HG03280 (cell line): ENCODE data around the gene XXYLT1.
A peak's percentile ranks its signal among the peaks of the same experiment; 100 is the strongest.

Source experiments
- ATAC-seq: cut with Tn5 transposase; IDR thresholded peaks from one replicate; pipeline ENCODE4 v1.9.1; 2021; ENCODE audit warnings: mild to moderate bottlenecking, moderate library complexity; ENCODE audit not compliant: unreplicated experiment

The XXYLT1 gene

DNA sequence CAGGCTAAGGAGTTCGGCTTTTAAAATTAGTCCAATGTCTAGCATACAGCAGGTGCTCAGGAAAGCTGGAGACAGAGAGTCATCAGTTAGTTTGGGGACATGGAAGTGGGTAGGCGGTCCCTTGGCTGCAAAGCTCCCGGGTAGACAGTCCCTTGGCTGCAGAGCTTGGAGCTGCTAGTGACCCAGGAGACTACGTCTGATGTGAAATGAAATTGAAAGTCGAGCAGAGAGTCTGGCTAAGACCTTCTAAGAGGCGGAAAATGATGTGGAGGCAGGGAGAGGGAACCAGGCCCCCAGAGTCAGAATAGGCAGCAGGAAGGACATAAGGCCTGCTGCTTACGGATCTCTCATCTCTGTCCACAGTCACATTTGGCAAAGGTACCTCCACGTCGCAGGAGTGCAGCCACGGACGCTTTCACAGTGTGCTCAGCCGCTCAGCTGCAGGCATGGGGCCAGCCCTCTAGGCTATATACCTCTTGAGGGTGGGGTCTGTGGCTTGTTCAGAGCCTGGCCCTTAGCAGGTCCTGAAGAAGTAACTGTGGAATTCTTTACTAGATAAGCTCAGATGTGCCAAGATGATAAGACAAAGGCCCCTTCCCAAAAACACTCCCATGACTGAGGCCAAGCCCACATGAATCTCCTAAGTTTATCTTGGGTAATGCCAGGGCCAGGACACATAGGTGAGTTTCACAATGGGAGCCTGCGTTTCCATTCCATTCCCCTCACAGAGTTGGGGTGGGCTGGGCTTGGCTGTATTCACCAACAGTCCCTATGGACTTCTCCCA is 131.7 kb downstream of the XXYLT1 start:
- peak; percentile 75 for ATAC-seq

DNA sequence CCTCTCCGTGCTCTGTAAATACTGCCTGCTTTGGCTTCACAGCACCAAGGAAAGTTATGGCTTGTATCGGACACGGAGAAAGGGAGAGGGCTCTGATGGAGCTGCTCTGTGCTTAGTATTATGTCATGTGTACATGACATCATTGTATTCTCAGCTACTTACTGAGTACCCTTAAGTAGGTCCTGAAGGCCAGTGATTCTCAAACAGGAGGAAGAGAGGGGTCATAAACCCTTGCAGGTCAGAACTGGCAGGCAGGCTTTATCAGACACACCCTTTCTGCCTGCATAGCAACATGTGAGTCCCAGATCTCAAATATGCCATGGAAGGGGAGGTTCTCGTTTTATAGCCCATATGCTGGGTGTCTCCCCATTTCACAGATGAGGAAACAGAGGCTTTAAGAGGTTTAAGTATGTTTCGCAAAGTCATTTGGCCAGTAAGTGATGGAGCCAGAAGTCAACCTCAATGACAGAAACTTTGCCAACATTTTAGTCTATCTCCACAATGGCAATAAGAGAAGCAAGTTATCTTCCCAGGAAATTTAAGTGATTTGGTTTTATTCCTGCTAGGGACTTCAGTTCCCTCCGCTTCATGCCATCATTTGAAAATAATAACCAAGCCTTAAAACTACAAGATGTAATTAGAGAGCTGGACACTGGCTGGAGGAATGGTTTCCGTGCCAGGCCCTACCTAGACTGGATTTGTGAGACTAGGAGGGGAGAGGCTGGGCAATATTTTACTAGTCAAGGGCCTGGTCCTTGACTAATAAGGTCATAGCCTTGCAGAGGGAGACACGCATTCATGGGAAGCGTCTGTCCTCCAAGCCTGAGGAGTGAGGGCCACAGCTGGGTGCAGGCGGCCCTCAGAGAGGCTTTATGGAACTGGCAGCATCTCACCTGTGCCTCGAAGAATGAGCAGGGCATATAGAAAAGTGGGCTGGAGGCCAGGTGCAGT is 133.0 kb downstream of the XXYLT1 start:
- no peak for ATAC-seq

DNA sequence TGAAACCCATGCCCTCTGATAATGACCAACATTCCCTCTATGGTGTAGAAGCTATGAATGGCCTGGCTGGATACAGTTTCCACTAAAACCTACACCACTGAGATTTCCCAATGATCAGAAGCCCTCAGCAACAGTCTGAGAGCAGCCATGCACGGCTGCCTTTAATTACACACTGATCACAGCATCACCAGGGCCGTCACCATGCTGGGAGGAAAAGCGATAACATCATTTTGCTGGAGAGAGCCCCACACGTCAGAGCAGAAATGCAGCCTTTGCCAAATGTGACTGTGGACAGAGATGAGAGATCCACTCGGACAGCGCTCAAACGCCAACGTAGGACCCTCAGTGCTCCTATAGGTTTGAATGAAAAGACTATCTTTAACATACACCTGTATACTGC is 135.0 kb downstream of the XXYLT1 start:
- no peak for ATAC-seq

DNA sequence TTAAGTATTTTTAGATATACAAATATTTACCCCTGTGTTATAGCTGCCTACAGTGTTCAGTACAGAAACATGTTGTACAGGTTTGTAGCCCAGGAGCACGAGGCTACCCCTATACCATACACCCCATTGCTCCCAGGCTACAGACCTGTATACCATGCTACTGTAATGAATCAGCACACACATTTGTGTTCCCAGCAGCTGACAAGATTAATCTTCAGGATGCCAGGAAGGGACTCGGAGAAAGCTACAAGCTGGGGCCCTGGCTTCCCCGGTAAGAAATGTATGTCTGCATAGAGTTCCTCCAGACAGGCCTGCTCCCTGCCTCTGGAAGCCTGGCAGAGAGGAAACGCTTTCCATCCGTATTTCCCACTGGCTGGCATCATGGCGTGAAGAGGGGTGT is 136.5 kb downstream of the XXYLT1 start:
- no peak for ATAC-seq

DNA sequence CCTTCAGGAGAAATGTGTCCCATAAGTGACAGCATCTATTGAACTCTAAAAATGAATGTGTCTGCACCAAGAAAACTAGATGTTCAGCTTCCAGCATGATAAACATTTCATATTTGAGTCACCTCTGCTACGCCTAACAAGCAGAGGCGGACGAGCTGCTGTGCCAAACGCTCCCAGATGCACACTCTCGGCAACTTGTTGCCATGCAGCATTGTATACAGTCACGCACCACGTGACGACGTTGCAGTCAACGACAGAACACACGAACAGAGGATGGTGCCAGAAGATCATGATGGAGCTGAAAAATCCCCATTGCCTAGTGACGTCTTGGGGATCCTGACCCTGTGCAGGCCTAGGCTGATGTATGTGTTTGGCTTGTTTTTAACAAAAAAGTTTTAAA is 137.5 kb downstream of the XXYLT1 start:
- peak; percentile 63 for ATAC-seq

DNA sequence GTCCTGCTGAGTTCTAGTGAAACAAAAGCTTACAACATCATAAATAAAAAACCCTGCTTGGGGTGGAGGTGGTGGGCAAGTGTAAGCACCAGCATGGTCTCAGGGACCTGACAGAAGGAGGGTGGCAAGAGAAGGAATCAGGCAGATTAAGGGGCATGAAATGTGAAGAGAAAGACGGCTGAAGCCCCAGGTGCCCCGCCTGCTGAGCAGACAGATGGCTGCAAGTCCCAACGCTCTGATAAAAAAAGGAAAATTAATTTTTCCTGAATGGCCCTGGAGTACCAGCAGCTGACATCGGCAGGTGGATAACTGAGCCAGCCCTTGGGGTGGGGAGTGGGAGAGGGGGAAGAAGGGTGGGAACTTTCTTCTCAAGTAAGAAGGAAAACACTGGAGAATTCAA is 137.9 kb downstream of the XXYLT1 start:
- ATAC-seq: no peak

DNA sequence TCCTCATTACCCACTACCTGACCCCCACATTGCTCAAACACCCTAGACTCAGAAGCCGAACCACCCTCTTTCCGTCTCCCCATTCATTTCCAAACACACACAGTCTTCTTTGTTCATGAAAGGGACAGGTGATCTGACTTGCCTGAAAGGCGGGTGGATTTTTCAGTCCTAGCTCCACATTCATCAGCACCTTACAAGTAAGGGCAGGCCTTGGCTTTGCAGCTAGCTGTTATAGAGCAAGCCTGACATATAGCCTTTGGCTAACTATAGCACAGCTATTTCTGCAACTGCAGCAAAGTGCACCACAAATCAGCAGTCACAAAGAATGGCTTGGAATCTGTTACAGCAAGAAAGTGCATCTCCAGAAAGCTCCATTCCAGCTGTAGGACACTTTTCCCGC is 139.8 kb downstream of the XXYLT1 start:
- ATAC-seq: no peak

DNA sequence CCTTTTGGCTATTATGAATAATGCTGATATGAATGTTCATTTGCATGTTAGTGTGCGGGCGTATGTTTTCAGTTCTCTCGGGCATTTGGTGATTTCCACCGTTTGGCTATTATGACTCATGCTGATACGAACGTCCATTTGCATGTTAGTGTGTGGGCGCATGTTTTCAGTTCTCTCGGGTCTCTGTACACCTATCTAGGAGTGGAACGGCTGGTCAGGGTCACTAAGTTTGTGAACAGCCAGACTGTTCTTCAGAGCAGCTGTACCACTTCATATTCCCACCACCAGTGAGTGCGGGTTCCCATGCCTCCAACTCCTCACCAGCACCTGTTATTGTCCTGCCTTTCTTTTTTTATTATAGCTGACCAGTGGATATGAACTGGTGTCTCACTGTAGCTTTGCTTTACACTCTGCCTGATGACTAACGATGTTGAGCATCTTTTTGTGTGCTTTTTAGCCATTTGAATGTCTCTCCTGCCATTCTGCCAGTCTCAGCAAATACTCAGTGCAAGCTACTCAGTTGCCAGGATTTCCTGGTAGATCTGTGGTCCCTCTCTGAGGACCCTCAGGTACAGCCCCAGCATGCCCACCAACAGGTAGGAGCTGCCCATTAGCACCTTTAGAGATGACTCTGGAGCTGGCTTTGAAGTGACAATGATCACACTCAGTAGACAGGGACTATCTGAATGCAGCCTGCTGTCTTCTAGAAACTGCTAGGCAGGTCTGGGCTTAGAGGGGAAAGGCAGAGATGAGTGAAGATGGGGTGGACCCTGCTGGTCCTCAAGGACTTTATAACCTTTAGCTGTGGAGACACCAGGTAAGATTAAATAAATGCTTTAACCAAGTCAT is 141.1 kb downstream of the XXYLT1 start:
- peak; percentile 83 for ATAC-seq

DNA sequence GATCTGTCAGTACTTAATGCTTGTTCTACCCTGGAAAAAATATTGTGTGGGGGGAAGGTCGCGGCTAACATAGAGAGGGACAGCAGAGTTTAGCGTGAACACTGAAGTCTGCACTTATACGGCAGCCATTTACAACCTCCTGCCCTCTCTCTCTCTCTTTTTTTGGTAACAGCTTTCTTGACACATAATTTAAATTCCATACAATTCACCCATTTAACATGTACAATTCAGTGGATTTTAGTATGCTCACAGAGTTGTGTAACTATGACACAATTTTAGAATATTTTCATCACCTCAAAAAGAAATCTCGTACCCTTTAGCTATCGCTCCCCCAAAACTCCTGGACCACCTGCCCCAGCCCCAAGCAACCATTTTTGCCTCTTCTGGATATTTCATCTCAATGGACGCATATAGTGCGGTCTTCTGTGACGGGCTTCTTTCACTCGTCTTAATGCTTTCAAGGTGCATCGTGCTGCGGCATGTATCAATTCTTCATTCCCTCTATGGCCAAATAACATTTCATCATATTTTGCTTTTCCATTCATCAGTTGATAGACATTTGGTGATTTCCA is 141.8 kb downstream of the XXYLT1 start:
- no peak for ATAC-seq

DNA sequence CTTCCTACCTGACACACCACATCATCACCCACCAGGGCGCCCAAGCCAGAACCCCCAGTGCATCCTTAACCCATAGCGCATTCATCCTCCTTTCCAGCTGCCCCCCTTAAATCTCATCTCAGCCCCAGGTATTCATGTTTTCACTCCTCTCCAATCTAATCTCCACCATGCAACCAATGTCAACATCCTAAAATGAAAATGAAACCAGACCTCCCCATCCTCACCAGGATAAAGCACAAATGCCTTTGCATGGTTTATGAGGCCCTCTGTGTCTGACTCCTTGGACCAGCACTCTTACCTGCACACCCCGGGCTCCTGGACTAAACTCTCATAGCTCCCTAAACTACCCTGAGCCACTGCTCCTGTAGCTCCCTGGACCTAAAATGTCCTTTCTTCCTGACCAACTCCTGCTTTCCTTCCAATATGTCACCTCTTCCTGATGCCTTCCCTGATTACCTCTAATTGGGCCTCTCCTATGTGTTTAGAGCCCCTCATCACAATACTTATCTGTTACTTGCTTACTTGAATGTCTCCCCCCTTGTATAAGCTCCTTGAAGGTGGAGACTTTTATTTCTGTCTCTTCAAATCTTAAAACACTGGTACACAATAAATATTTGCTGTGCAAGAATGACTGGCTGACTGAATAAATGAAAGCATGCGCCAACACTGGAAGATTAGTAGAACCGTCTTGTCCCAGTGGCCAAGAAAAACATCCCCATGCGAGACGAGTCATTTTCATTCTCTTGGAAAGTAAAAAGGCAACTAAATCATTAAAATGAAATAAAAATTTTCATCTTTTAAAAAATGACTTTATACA is 142.5 kb downstream of the XXYLT1 start:
- ATAC-seq: no peak

DNA sequence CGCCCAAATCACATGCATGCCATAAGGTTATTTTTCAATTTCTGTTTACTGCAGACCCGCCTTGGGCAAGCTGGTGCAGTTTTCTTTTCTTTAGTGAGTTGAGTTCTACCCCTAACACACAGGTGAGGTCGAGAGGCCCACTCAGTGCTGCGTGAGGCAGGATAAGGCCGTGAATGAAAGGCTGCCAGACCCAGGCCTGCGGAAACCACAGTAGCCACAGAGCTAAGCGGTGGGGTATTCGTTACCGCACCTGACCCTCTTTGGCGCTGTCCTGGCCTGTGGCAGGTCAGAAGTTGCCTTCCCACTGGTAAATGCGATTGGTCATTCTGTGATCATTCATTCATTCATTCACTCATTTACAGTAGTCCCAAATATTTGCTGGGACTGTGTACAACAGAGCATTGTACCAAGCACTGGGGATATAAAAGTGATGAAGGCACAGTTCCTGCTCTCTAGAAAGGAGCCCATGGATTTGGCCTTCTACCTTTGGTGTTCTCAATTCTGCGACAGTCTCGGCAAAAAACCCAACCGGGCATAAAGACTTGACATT is 144.8 kb downstream of the XXYLT1 start:
- no peak for ATAC-seq

DNA sequence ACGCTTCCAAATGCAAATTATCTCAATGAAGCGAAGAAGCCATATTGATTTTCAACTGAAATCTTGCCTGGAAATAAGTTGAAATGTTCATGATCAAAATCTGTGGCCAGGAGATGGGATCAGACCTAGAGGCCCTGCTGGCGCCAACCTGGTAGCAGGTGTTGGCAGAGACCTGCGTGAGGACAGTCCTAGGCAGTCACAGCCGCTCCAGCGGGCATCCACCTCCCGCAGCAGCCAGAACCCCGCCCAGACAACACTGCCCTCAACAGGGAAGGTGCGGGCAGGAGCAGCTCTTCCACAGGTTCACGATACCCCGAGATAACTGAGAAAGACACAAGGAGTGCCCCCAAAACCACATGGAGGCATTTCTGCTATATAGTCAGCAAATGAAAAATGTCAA is 145.3 kb downstream of the XXYLT1 start:
- no peak for ATAC-seq

DNA sequence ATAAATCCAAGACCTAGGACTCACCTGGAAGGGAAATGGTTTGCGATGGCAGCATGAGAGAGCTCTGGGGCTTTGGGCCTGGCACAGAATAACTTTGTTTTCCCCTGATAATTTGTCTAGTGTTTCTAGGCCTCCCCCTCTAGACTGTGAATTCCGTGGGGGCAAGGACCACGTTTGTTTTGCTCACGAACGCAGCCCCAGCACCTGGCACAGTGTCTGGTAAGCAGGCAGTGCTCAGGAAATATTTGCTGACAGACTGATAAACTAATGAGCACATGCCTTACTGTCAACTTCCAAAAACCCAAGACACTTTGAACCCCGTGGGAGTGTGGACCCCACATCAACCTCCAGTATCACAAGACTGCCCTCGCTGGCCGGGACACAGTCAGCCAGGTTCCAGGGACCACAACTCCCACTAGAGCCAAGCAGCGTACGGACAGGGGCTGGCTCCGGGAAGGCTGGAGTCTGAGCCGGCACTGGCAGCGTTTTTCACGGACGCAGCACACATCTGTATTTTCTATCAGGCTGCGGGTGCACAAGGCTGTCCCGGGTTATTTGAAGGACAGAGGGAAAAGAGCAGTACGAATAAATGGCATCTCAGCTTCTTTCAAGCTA is 146.5 kb downstream of the XXYLT1 start:
- no peak for ATAC-seq

DNA sequence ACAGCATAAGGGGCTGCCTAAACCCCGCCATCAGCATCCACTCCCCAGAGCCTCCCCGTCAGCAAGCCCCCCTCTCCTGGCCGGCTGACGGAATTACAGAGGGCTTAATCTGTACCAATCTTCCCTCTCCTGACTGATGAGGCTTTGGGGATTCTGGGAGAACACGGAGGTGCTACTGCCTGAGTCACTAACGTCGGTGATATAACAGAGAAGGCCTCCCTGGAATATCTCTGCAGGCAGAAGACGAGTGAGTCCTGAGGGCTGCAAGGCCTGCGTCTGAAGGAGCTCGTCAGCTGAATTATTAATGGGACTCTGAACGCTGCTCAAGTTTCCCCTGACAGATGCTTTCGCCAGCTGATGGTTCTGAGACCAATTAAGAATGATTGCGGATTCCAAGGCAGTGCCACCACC is 147.7 kb downstream of the XXYLT1 start:
- no peak for ATAC-seq

DNA sequence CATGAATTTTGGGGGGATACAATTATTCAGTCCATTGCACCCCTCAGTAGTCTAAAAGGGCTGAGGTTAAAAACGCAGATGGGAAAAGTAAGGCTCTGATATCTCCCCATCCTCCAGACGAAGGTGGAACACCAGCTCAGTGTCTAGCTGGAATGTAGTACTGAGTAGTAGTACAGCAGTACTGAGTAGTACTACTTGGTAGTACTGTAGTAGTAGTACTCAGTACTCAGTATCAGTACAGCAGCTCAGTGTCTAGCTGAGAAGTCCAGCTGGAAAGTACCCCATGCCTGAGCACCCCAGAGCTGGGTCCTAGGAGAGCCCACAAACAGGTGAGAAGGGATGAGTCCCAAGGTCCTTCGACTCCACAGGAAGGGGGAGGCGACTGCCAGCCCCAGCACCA is 148.7 kb downstream of the XXYLT1 start:
- ATAC-seq: no peak

DNA sequence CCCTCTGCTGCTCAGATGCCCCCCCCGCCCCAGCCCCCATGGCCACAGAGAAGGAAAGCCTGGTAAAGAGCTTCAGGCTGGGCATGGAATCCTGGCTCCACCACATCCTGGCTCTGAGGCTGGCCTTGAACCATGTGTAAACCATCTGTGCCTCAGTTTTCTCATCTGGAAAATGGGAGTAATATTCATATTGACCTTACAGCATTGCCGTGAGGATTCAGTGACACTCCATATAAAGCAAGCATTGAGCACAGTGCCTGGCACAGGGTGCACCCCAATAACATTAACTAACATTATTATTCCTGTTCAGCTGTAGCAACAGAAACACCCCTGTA is 150.7 kb downstream of the XXYLT1 start:
- ATAC-seq: no peak

DNA sequence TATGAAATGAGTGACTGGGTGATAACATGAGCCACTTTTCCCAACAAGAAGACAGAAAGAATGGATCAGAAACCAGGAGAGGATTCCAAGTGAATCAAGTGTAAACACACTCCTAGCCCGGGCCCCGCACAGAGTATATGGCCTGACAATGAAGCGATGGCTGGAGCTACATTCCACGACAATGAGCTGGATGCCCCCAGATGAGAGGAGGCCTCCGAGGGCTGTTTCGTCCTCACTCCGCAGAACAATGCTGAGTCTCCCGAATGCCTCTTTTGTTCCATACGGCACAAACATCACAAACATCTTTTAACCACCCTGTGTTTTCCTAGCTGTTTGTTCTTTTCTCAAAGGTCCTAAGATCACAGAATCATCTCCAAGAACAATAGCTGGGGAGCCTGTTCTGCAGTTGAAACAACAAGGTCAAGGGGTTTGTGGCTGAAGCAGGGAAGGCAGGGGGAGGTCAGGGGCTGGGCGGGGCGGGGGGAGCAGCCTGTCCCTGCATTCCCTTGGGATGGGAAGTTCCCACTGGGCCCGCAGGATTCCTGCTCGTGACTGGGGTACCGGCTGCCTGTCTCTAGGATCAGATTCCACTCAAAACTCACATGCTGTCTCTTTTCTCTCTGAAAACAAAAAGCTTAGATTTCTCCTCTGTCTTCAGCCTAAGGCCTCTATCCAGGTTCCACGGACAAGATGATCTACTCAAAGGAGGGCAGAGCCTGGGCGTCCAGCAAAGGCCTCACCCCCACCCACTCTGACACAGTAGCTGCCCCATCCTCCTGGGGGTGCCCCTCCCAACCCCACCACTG is 151.3 kb downstream of the XXYLT1 start:
- ATAC-seq: no peak

DNA sequence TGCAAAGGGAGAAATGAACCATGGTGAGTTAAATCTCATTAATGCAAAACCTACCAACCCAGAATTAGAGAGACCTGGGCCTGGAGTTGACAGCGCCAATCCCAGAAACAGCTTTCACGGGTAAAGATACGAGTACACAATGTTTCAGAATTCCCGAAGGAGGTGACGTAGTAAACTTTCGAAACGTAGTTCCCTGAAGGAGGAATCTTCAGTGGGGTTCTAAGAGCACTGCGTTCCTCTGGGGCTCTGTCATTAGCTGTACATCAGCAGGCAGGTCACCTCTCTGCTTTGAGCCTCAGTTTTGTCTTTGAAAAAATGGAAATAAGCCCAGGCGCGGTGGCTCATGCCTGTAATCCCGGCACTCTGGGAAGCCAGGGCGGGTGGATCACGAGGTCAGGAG is 152.3 kb downstream of the XXYLT1 start:
- ATAC-seq: no peak
